ENCODE measurements around the gene TAOK3.

Gene TAOK3

GRCh38 chr12:118398524-118398923 is 25.8 kb upstream of the TAOK3 start:
- Histone ChIP-seq H3K4me1 (ENCODE audit: control insufficient read depth, insufficient read depth, low read length, poor library complexity, severe bottlenecking) (no peaks in the 10 kb centered on the region), H3K27ac (ENCODE audit: insufficient read depth, low read length, poor library complexity, severe bottlenecking) (no peak overlapping the region), H3K27me3 (replicated peaks; ENCODE audit: control insufficient read depth, insufficient read depth, low read length, poor library complexity, severe bottlenecking) (no peaks in the 10 kb centered on the region), H3K36me3 (ENCODE audit: control insufficient read depth, insufficient read depth, low read length) (peaks cover 57% of the 10 kb centered on the region), H3K9me3 (ENCODE audit: control insufficient read depth, low read length) (no peaks in the 10 kb centered on the region), H3K4me3 (ENCODE audit: insufficient read depth, low read depth, low read length, poor library complexity, severe bottlenecking) (no peak overlapping the region)
- no peak for DNase-seq

GRCh38 chr12:118397708-118398440 is 25.2 kb upstream of the TAOK3 start:
- H3K4me3 ChIP-seq (ENCODE audit: insufficient read depth, low read depth, low read length, poor library complexity, severe bottlenecking): no peak overlapping the region
- H3K36me3 ChIP-seq (ENCODE audit: control insufficient read depth, insufficient read depth, low read length): peaks cover 56% of the 10 kb centered on the region
- no peak for DNase-seq
- no peaks in the 10 kb centered on the region for H3K9me3 ChIP-seq (ENCODE audit: control insufficient read depth, low read length)
- no peaks in the 10 kb centered on the region for H3K4me1 ChIP-seq (ENCODE audit: control insufficient read depth, insufficient read depth, low read length, poor library complexity, severe bottlenecking)
- no peaks in the 10 kb centered on the region for H3K27me3 ChIP-seq (replicated peaks; ENCODE audit: control insufficient read depth, insufficient read depth, low read length, poor library complexity, severe bottlenecking)
- H3K27ac ChIP-seq (ENCODE audit: insufficient read depth, low read length, poor library complexity, severe bottlenecking): no peak overlapping the region

GRCh38 chr12:118391836-118392235 is 19.1 kb upstream of the TAOK3 start:
- Histone ChIP-seq H3K27ac (ENCODE audit: insufficient read depth, low read length, poor library complexity, severe bottlenecking) (no peak overlapping the region), H3K9me3 (ENCODE audit: control insufficient read depth, low read length) (no peaks in the 10 kb centered on the region), H3K4me1 (ENCODE audit: control insufficient read depth, insufficient read depth, low read length, poor library complexity, severe bottlenecking) (no peaks in the 10 kb centered on the region), H3K27me3 (replicated peaks; ENCODE audit: control insufficient read depth, insufficient read depth, low read length, poor library complexity, severe bottlenecking) (no peaks in the 10 kb centered on the region), H3K4me3 (ENCODE audit: insufficient read depth, low read depth, low read length, poor library complexity, severe bottlenecking) (no peak overlapping the region), H3K36me3 (ENCODE audit: control insufficient read depth, insufficient read depth, low read length) (peaks cover 76% of the 10 kb centered on the region)
- DNase-seq: no peak

GRCh38 chr12:118391424-118391823 is 18.7 kb upstream of the TAOK3 start:
- Histone ChIP-seq H3K4me1 (ENCODE audit: control insufficient read depth, insufficient read depth, low read length, poor library complexity, severe bottlenecking) (no peaks in the 10 kb centered on the region), H3K9me3 (ENCODE audit: control insufficient read depth, low read length) (no peaks in the 10 kb centered on the region), H3K27me3 (replicated peaks; ENCODE audit: control insufficient read depth, insufficient read depth, low read length, poor library complexity, severe bottlenecking) (no peaks in the 10 kb centered on the region), H3K27ac (ENCODE audit: insufficient read depth, low read length, poor library complexity, severe bottlenecking) (no peak overlapping the region), H3K36me3 (ENCODE audit: control insufficient read depth, insufficient read depth, low read length) (peaks cover 80% of the 10 kb centered on the region), H3K4me3 (ENCODE audit: insufficient read depth, low read depth, low read length, poor library complexity, severe bottlenecking) (no peak overlapping the region)
- no peak for DNase-seq

- H3K27ac ChIP-seq (ENCODE audit: insufficient read depth, low read length, poor library complexity, severe bottlenecking): peak overlapping the region; percentile 94
- peak; percentile 45 to 64 (median 52) for DNase-seq
These were observed 5.3 kb upstream of the TAOK3 start for GRCh38 chr12:118377884-118378470.

GRCh38 chr12:118377021-118377883 is 4.5 kb upstream of the TAOK3 start:
- H3K27me3 ChIP-seq (replicated peaks; ENCODE audit: control insufficient read depth, insufficient read depth, low read length, poor library complexity, severe bottlenecking): no peaks in the 10 kb centered on the region
- H3K27ac ChIP-seq (ENCODE audit: insufficient read depth, low read length, poor library complexity, severe bottlenecking): peak overlapping the region; percentile 94
- H3K4me1 ChIP-seq (ENCODE audit: control insufficient read depth, insufficient read depth, low read length, poor library complexity, severe bottlenecking): peaks cover 24% of the 10 kb centered on the region
- H3K9me3 ChIP-seq (ENCODE audit: control insufficient read depth, low read length): no peaks in the 10 kb centered on the region
- peaks cover 16% of the 10 kb centered on the region for H3K36me3 ChIP-seq (ENCODE audit: control insufficient read depth, insufficient read depth, low read length)
- peak overlapping the region; percentile 93 for H3K4me3 ChIP-seq (ENCODE audit: insufficient read depth, low read depth, low read length, poor library complexity, severe bottlenecking)
- no peak for DNase-seq

More at GRCh38 chr12:118377884-118378470, 5.3 kb upstream of the TAOK3 start:
- Histone ChIP-seq H3K27me3 (replicated peaks; ENCODE audit: control insufficient read depth, insufficient read depth, low read length, poor library complexity, severe bottlenecking) (no peaks in the 10 kb centered on the region), H3K4me3 (ENCODE audit: insufficient read depth, low read depth, low read length, poor library complexity, severe bottlenecking) (peak overlapping the region; percentile 93), H3K9me3 (ENCODE audit: control insufficient read depth, low read length) (no peaks in the 10 kb centered on the region), H3K36me3 (ENCODE audit: control insufficient read depth, insufficient read depth, low read length) (peaks cover 16% of the 10 kb centered on the region), H3K4me1 (ENCODE audit: control insufficient read depth, insufficient read depth, low read length, poor library complexity, severe bottlenecking) (peaks cover 24% of the 10 kb centered on the region)

- H3K36me3 ChIP-seq (ENCODE audit: control insufficient read depth, insufficient read depth, low read length): peaks cover 16% of the 10 kb centered on the region
- H3K9me3 ChIP-seq (ENCODE audit: control insufficient read depth, low read length): no peaks in the 10 kb centered on the region
- peaks cover 32% of the 10 kb centered on the region for H3K4me1 ChIP-seq (ENCODE audit: control insufficient read depth, insufficient read depth, low read length, poor library complexity, severe bottlenecking)
- H3K27me3 ChIP-seq (replicated peaks; ENCODE audit: control insufficient read depth, insufficient read depth, low read length, poor library complexity, severe bottlenecking): no peaks in the 10 kb centered on the region
- H3K4me3 ChIP-seq (ENCODE audit: insufficient read depth, low read depth, low read length, poor library complexity, severe bottlenecking): peak within 1 kb of the TSS; percentile 93
- peak; percentile 83 to 88 (median 85) for DNase-seq
- H3K27ac ChIP-seq (ENCODE audit: insufficient read depth, low read length, poor library complexity, severe bottlenecking): peak within 1 kb of the TSS; percentile 94
These were observed 3.6 kb upstream of the TAOK3 start, which contains the start of gene SUDS3 for GRCh38 chr12:118376089-118377020. Gene SUDS3, plus strand, starts transcription at chr12:118376555. Its CDS starts 137 bp downstream, at chr12:118376692.

GRCh38 chr12:118375348-118375747 is 2.6 kb upstream of the TAOK3 start:
- no peak overlapping the region for H3K4me3 ChIP-seq (ENCODE audit: insufficient read depth, low read depth, low read length, poor library complexity, severe bottlenecking)
- H3K4me1 ChIP-seq (ENCODE audit: control insufficient read depth, insufficient read depth, low read length, poor library complexity, severe bottlenecking): peaks cover 36% of the 10 kb centered on the region
- H3K27ac ChIP-seq (ENCODE audit: insufficient read depth, low read length, poor library complexity, severe bottlenecking): no peak overlapping the region
- no peak for DNase-seq
- peaks cover 11% of the 10 kb centered on the region for H3K36me3 ChIP-seq (ENCODE audit: control insufficient read depth, insufficient read depth, low read length)
- no peaks in the 10 kb centered on the region for H3K27me3 ChIP-seq (replicated peaks; ENCODE audit: control insufficient read depth, insufficient read depth, low read length, poor library complexity, severe bottlenecking)
- H3K9me3 ChIP-seq (ENCODE audit: control insufficient read depth, low read length): no peaks in the 10 kb centered on the region

GRCh38 chr12:118374909-118375308 is 2.2 kb upstream of the TAOK3 start:
- H3K36me3 ChIP-seq (ENCODE audit: control insufficient read depth, insufficient read depth, low read length): peaks cover 7% of the 10 kb centered on the region
- H3K27me3 ChIP-seq (replicated peaks; ENCODE audit: control insufficient read depth, insufficient read depth, low read length, poor library complexity, severe bottlenecking): no peaks in the 10 kb centered on the region
- DNase-seq: no peak
- no peaks in the 10 kb centered on the region for H3K9me3 ChIP-seq (ENCODE audit: control insufficient read depth, low read length)
- no peak overlapping the region for H3K27ac ChIP-seq (ENCODE audit: insufficient read depth, low read length, poor library complexity, severe bottlenecking)
- no peak overlapping the region for H3K4me3 ChIP-seq (ENCODE audit: insufficient read depth, low read depth, low read length, poor library complexity, severe bottlenecking)
- peaks cover 36% of the 10 kb centered on the region for H3K4me1 ChIP-seq (ENCODE audit: control insufficient read depth, insufficient read depth, low read length, poor library complexity, severe bottlenecking)

All from effector memory CD4-positive, alpha-beta T cell (primary cell).